HG03442 (cell line): ENCODE measurements around the gene KDM2B.

Experiments
- ATAC-seq: cut with Tn5 transposase; IDR thresholded peaks from one replicate; pipeline ENCODE4 v1.9.1; 2021; ENCODE audit warnings: mild to moderate bottlenecking, moderate library complexity; ENCODE audit not compliant: unreplicated experiment

Gene KDM2B

DNA sequence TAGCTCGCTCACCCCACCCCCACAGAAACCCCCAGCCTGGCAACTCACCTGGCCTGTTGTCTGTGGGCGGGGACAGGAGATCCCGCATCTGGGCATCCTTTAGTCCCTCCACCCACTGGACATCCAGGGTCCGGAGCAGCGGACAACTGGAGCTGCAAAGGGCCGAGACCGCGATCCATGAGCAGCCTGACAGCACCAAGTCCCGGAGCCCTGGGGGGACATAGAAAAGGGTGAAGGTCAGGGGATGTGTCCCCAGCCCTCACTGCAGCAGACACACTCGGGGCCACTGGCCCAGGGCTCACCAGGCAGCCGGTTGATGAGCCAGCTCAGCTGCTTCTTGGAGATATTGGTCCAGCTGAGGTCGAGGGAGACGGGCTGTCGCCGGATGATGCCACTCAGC is 140.1 kb downstream of the KDM2B start:
- no peak for ATAC-seq

DNA sequence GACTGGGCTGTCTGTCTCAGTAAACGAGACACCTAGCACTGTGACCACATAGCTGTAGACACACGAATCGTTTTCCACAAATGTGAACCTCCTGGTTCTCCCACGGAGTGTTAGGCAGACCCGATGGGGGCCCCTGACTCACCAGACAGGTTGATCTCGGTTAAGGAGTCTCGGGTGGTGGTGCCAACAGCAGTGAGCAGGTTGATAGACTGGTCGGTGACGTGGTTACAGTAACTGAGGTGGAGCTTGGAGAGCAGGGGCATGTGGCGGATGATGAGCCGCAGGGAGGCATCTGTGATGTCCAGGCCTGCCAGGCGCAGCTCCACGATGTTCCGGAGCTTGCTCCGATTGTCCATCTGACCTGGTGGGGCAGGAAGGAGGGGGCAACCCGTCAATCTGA is 141.1 kb downstream of the KDM2B start:
- ATAC-seq = no peak

DNA sequence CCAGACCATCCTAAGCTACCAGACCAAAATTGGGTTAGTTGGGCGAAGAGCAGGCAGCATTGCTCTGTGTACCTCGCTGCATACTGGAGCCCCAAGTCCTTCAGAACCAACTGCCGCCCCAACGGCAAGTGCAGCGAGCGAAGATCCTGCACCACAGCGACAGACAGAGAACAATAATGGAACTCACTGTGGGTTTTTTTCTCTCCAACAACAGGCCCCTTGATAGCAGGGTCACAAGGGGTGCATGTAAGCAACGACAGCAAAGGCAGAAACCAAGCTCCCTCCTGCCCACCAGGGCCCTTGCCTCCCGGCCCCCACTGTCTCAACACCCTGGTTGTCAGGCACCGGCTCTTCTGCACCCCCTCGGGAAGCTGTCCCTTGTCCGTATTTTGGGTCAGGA is 141.9 kb downstream of the KDM2B start:
- ATAC-seq = no peak

DNA sequence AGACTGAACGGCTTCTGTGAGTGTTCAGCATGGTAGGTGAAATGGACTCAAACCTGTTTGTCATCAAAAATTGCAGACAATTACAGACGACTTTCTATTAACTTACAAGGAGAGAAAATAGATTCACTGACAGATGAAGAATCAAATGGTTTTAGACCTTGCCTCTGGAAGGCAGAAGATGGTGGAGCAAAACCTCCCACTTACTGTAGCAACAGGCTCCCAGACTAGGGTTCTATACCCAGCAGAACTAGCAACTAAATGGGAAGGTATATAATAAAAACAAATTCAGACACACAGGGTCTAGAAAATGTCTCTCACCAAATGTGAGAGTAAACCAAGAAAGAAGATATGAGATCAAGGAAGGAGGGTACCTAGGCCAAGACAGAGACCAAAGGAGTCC is 144.1 kb downstream of the KDM2B start:
- no peak for ATAC-seq

DNA sequence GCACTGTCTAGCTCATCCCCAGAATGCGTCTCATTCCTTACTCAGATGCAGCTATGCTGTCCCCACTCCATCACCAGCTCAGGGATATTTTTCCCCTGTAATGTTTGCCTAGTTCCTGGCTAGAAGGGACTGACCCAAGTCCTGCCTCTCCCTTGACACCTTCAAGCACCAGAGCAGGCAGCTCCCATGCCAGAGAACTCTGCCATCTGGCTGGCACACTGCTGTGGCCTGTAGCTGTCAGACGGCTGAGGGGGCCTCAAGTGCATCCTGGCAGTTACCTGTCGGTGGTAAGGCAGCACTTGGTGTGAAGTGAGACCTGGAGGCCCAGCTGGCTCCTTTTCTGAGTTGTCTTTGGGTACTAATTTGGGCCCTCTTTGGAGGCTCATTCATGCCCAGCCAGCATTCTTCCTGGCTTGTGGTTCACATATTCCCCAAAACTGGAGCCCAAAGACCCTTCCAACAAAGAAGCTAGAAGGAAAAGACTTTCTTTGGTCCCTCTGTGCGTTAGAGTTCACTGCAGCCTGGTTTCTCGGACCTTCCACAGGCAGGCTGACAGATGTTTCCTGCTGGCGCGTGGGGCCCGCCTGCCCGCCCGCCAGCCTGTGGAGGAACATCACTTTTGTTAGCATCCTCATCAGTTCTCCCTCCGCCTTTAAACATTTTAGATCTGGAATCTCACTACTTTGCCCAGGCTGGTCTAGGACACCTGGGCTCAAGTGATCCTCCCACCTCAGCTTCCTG is 147.9 kb downstream of the KDM2B start:
- ATAC-seq = no peak

DNA sequence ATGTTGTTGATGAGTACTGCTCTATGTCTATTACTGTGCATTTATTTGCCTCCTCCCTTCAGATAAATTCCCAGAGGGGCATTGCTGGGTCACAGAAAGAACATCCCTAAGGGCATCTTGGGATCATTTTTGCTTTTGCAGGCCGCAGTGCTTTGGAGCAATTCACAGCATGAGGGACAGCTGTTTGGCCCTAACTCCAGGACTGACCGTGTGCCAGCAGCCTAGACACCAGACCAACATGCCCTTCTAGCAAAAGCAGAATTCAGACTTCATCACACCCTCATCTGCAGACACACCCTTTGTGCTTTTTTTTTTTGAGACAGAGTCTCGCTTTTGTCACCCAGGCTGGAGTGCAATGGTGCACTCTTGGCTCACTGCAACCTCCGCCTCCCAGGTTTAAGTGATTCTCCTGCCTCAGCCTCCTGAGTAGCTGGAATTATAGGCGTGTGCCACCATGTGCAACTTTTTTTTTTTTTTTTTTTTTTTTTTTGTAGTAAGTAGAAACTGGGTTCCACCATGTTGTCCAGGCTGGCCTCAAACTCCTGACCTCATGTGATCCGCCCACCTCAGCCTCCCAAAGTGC is 149.9 kb downstream of the KDM2B start:
- no peak for ATAC-seq

DNA sequence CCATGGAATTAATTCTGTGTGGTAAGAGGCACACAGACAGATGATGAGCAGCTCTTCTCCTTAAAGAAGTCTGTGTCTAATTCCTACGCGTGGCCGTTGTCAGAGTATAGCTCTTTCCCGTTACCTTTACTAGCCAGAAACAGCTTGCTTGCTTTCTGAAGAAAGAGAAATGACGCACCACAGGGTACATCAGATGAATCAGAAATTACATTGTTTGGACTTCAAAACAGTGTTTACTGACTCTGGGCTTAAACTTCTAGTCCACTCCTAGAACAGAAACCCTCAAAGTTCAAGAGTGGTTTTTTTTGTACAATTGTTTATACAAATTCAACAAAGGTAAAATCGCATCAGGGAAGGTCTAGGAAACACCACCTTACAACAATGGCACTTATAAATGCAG is 151.9 kb downstream of the KDM2B start:
- no peak for ATAC-seq

DNA sequence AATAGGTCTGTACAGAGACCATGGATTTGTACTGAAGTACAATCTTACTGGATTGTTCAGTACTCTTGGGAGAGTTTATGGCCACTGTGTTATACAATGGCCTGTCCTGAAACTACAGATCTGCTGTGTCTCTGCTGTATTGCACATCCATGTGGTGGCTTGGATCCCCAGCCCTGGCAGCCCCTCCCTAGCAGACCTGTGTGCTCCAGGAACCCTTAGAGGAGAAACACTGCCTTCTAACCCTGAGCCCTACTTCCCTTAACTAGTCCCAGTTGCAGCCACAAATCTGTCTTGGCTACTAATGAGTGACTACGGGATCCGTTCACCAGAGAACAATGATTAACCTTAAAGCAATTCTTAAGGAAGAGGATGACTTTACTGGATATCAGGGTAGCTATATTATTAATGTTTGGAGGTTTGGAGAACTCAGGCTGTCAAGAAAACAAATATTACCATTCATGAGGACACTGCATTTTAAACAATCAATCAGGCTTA is 153.2 kb downstream of the KDM2B start:
- no peak for ATAC-seq

DNA sequence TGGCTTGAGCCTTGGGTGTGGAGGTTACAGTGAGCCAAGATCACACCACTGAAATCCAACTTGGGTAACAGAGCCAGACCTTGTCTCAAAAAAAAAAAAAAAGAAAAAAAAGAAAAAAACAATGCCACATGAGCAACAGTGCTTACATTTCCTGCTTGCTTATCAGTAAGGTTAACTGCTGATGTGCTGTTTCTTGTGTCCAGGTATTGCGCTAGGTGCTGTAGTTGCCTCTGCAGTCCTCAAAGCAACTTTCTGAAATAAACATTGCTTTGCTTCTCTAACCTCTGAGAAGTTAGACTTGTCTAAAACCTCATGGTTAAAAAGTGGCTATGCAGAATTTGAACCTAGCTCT is 156.2 kb downstream of the KDM2B start:
- ATAC-seq = no peak

DNA sequence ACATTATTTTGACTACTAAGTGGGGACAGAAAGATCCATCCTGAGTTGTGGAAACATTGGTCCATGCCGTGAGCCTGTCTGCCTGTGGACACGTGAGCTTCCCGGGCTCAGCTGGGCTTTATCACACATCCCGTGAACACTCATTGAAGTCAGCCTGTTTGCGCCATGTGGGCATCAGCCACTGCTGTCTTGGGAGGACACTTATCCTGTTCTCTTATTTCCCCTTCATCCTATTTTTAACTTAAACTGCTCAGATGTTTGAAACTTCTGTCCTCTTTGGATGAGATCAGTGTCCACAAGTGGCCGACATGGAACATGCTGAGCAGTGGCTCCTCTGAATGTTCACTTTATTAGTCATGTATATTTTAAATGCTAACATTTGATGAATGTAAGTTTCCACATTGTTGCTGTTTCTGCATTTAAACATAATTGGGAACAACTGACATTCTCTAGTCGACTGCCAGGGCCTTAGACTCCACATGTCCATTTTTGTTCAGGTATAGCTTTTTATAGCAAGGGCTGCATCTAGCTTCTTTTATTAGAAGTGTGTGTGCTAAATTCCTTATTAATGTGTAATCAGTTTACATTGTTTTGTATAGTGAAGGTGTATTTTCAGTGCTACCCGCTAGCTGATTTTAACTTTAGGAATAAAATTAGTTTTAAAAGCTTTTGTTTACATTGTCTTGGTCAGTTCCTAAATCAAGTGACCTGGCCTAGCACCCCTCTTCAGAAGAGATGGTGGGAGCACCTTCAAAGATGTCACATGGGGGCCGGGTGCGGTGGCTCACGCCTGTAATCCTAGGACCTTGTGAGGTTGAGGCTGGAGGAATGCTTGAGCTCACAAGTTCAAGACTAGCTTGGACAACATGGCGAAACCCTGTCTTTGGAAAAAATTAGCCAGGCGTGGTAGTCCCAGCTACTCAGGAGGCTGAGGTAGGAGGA is 156.9 kb downstream of the KDM2B start:
- no peak for ATAC-seq

DNA sequence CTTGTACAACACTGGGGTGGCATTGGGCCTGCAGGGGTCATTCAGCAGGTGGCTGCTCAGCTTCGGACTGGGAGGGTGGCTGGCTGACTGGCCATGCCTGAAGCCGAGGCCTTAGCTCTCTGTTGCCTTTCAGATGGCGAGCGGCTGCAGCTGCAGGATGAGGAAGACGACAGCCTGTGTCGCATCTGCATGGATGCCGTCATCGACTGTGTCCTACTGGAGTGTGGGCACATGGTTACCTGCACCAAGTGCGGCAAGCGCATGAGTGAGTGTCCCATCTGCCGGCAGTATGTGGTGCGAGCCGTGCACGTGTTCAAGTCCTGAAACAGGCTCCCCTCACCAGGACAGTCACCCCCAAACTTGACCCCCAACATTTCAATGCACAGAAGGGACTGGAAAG is 157.6 kb downstream of the KDM2B start:
- ATAC-seq = no peak

DNA sequence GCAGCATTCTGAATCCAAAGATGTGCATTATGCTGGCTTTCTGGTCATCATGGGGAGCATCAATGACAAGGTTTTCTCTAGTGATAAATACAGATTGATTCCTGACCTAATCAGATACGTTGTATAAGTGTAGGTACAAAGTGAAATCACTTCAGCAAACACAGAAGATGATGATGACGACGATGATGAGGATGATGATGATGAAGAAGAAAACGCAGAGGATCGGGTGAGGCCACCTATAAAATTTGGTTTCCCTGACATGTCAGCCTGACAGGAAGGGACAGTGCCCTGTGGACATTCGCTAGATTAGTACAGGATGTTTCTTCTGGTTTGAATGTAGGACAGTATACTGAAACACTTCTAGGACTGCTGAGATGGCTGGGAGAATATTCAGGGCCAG is 160.7 kb downstream of the KDM2B start:
- no peak for ATAC-seq

DNA sequence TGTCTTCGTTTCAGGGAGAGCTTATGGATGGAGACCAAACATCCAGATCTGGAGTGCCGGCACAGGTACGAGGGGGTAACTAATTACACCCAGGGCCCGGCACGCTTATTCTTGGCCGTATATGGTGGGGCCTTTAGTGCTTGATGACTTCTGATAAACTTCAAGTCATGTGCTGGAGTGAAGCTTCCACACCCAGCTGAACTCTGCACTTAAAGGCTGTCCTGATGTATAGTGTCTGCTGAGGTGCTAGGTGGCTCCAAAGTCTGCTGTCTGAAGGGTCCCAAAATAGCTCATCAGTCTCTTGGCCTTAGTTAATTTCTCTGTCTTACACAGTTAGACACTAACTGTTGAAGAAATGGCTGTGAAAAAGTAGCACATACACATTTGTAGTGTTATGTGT is 163.0 kb downstream of the KDM2B start:
- ATAC-seq = no peak

DNA sequence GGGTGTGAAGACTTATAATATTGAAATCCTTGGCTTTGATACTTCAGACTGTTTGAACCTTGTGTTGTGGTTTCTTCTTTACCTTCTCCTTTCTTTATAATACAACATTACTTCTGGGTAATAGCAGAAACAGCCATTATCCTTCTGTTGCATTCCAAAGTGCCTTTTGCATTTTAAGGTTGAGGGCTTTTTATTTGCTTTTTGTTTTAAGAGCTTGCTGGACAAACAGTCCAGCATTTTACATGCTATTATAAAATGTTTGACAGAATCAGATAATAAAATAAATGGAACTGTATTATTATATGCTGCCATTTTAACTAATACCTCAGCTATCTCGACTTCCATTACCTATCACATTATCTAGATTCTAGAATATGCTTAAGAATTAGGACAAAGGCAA is 166.9 kb downstream of the KDM2B start:
- ATAC-seq = no peak

DNA sequence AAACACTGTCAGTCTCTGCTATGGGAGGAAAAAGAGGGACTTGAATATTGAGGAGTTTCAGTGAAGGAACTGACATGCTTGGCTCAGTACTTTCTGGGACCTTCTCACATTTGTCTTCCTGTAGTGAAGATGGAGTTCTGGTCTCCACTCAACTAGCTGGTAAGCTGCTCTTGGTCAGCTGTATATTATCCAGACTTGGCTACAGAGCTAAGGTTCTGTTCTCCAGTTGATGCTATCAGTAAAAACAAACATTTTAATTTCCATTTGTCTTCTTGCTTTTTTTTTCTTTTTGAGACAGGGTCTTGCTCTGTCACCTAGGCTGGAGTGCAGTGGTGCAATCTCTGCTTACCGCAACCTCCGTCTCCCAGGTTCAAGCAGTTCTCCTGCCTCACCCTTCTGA is 175.6 kb downstream of the KDM2B start:
- ATAC-seq = no peak

DNA sequence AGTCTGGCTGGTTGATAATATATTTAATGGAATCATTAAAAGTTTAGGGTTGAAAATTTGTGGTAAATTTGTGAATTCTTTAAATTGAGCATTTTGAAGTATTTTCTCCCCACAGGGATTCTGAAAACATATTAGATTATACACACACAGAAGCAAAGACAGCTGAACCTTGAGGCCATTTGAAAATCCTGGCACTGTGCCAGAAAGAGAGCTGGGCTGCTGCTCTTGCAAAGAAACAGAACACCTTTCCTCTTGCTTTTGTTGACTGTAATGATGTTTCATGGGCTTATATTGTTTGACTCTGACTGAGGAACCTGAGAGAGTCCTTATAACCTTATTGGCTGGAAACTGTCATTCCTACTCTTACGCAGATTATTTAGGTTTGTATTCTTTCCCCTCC is 176.1 kb downstream of the KDM2B start:
- no peak for ATAC-seq

DNA sequence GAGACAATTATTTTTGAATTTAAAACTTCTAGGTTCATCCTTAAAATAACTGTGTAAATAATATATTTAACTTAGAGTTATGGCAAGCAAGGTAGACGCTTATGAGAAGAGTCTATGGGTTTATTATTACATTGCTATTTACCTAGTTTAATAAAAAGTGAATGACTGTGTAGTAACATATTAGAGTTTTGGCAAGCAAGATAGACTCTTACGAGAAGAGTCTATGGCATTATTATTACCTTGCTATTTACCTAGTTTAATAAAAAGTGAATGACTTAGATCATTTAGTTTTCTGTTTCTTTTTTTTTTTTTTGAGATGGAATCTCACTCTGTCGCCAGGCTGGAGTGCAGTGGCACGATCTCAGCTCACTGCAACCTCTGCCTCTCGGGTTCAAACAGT is 177.1 kb downstream of the KDM2B start:
- ATAC-seq = no peak

DNA sequence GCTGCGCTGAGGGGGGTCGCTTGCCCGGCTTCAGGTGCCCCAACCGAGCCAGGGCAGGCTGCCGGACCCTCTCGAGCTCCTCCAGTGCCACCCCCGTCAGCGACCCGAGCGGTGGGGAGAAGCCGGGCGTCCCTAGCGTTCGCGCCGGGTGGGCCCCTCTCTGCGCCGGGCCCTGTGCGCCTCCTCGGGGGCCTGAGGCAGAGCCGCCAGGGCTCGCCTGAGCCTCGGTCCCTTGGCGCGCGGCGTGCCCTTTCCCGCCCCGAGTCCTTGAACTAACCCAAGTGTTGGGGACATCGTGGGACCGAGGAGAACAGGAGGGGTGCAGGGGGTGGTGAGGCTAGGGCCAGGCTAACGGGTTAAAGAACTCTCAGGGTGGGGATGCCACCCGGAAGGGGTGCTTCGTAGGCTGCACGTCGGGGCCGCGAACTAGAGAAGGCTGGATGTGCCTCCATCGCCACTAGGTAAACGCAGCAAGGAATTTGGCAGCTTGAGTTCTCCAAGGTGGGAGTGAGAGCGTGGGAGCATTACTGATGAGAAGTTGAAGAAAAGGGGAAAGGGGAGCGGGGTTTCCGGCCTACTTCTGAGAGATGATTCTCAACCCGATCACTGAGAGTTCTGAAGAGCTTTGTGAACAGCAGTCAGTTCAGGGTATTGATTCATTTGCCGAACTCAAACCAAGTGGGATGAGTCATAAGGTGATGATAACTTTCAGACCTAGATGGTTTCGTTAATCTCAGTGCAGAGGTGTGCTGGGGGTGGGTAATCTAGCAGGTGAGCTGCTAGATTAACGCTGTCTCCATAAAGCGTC is 180.3 kb downstream of the KDM2B start:
- peak; percentile 38 for ATAC-seq

DNA sequence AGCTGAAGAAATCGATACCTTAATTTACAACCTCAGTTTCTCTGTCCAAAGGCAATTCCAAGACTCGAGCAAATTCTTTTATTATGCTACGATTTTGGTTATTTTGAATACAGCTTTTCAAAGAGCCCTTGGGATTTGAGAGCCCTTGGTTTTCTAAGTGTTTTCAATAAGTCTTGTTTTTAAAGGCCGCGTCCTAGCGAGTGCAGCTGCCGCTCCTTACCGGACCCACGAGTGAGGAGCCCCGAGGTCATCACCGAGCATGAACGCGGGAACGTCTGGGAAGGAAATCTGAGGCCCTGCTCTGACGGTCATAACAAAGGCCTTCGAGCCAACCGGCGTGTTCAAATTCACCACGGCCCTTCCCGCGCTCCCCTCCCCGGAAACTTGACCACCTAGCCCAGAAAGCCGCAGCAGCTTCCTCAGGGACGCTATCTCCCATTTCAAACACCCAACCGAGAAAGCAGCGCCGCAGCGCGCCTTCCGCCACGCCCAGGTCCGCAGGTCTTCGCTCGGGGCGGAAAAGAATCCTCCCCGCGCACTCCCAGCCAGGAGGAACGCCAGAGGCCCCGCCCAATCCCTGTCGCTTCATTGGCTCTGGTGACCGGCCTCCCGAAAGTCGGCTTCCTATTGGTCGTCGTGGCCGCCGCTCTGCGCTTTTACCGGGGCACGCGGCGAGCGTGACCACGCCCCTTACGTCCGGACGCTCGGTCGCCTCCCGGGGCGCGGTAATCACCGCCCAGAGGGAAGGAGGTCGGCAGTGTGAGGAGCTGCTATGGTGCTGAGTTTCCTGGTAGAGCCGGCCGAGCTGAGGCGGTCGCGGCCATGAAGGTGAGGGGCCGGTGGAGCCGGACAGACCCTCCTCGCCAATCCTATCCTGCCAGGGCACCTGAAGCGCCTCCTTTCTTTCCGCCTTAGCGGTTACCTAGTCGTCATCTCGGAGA is 181.2 kb downstream of the KDM2B start, which contains the start of gene RNF34:
TSS of gene RNF34 (plus strand) at position 728 of the 941 bp plus-strand sequence. CDS start at position 823, 95 bp downstream.
- peak; percentile 89 for ATAC-seq

DNA sequence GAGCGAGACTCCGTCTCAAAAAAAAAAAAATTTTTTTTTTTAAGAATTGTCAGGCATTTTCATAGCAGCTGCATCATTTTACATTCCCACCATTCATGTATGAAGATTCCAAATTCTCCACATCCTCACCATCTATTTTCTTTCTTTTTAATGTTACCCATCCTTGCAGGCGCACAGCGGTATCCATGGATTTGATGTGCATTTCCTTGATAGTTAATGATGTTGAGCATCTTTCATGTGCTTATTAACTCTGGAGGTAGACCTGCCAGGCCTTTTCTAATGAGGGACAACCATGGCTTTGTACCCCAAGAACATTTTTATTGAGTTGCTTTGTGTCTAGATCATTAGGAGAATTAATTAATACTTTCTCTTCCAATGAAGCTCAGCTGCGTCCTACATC is 182.5 kb downstream of the KDM2B start:
- no peak for ATAC-seq
